ENCODE measurements around the gene NFKB2.

The NFKB2 gene

DNA sequence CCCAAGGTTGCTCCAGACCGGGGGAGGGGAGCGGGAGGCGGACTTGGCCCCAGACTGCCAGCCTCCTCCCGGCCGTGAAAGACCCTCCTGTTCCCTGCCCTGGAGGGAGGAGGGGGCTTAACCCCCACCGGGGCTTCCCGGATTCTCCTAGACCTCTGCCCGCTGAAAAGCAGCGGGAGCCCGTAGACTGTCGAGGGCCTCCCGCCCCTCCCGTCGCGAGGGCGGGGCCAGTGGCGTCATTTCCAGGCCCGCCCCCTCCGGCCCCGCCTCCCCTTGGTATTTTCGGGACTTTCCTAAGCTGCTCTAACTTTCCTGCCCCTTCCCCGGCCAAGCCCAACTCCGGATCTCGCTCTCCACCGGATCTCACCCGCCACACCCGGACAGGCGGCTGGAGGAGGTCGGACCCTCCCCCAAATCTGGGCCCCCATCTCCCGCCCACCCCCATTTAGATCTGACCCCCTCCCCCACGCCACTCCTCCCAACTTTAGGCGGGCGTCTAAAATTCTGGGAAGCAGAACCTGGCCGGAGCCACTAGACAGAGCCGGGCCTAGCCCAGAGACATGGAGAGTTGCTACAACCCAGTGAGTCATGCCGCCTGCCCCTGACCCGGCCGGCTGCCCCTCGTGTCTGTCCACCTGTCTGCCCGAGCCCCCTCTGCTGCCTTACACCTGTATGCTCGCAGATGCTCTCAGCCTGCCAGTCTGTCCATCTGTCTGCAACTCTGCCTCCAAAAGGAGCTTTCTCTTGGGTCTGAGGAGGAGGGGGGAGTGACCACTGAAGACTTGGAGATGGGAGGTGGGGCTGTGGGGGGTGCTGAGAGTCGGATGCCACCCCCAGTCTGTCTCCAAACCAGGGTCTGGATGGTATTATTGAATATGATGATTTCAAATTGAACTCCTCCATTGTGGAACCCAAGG is at the start of gene NFKB2:
NFKB2 (plus strand) TSS at position 306 of the 917 bp plus-strand sequence; CDS start at position 561, 255 bp downstream.
- DNase-seq (ENCODE audit: low read depth): peak; percentile 89

- no peak for DNase-seq (ENCODE audit: low read depth)
Observed at GRCh38 chr10:102347236-102347828, 48.2 kb upstream of the NFKB2 start.

DNA sequence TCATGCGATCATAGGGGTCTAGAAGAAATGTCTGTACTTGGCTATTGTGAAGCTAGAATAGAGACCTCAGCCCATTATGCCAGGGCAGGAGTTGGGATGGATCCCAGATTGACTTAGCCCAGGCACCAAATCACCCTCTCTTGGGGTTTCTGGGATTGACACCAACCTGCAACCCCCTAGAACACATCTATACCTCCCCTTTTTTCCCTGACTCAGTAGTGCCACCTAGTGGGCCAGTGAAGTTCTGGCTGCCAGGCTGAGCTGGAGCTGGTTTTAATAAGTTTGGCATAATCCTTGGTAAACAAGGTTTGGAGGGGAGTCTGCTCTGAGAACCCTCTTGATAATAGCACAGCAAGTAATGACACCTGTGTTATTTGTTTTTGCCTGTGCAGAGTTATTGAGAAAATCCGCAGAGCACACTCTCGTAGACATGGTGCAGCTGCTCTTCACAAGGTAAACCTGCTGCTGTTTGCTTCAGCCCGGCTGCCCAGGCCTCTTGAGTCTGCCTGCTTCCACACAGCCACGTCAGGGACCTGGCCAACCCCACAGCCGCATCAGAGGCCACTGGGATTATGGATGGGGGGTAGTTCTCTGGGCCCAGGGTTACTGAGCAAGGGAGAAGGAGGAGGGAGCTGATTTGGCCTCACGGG is 43.3 kb upstream of the NFKB2 start:
- peak; percentile 70 for DNase-seq (ENCODE audit: low read depth)

DNA sequence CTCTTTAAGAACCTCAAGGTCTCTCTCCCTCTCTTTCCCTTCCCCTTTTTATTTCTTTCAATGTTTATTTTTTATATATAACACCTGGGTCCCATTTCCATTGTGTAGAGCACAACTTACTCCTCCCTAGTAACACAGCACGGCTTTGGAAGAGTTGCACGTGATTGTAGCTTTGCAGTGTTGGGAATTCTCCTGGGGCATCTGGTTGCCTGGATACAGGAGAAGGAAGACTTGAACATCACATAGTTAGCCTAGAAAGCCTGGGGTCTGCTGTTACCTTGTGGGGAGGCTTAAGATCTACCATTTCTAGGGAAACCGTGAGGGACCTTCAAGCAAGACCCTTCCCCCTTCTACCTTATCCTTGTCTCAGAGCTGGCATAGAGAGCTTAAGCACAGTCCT is 41.1 kb upstream of the NFKB2 start:
- DNase-seq (ENCODE audit: low read depth): no peak

GRCh38 chr10:102358712-102359382 is 36.7 kb upstream of the NFKB2 start:
- DNase-seq (ENCODE audit: low read depth): no peak

DNA sequence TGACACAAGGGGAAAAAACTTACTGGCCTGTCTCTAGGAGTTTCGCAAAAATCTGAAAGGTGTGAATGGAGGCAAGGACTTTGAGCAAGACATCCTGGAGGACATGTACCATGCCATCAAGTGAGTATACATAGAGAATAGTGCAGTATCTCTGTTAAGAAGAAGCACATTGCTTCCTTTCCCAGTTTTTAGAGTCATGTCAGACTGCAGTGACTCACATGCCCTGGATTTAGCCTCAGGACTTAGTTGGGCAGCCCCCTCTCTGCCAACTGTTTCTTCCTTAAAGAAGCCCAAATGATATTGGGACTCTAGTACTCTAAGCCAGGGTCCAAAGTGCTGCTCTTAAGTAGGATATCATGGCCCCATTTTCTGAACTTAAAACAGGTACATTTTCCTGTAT is 28.1 kb upstream of the NFKB2 start:
- no peak for DNase-seq (ENCODE audit: low read depth)

DNA sequence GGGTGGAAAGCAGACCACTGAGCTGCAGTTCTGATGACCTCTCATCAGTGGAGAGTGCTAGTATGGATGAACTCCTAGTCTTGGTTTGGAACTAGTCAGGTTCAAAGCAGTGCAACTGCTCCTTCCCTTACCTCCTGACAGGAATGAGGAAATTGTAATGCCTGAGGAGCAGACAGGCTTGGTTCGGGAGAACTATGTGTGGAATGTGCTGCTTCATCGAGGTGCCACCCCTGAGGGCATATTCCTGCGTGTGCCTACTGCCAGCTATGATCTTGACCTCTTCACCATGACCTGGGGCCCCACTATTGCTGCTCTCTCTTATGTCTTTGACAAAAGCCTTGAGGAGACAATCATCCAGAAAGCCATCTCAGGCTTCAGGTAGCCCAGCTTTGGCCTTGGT is 27.4 kb upstream of the NFKB2 start:
- DNase-seq (ENCODE audit: low read depth): no peak

DNA sequence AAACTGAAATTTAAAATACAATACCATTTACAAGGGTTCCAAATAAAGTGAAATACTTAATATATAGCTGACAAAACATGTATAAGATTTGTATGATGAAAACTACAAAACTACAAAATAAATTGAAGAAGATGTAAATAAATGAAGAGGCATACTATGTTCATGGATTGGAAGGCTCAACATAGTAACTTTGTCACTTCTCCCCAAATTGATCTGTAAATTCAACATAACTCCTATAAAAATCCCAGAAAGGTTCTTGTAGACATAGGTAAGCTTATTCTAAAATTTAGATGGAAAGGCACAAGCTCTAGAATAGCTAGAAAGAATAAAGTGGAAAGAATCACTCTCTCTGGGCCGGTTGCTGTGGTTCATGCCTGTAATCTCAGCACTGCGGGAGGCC is 24.2 kb upstream of the NFKB2 start:
- no peak for DNase-seq (ENCODE audit: low read depth)

- no peak for DNase-seq (ENCODE audit: low read depth)
Observed at GRCh38 chr10:102375250-102375649, 20.3 kb upstream of the NFKB2 start.

GRCh38 chr10:102375867-102376266 is 19.6 kb upstream of the NFKB2 start:
- no peak for DNase-seq (ENCODE audit: low read depth)

DNA sequence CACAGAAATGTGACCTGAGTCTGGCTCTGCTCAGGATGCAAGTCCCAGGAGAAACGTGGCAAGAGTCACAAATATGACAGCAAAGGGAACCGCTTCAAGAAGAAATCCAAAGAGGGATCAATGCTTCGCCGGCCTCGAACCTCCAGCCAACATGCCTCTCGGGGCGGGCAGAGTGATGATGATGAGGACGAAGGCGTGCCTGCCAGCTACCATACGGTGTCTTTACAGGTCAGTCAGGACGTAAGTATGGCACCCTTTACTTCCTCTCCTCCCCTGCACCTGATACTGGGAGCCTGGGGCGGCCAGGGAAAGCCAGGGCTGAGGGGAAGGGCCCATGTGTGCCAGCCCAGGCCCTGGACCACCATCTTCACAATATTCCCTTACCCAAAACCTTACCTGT is 18.6 kb upstream of the NFKB2 start:
- no peak for DNase-seq (ENCODE audit: low read depth)

DNA sequence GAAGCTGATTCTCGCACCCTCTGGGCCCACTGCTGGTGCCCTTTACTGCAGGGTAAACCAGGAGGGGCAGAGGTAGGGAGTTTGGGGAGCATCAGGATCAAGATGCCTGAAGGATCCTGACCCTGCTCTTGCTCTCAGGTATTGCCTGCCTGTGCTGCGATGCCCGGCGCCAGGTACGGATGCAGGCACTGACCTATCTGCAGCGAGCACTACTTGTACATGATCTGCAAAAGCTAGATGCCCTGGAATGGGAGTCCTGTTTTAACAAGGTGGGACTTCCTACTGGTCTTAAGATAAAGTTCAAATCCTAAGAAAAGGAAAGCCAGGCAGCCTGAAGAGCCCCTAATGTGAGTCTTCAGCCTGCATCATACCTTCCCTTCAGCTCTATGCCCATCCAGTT is 16.1 kb upstream of the NFKB2 start:
- no peak for DNase-seq (ENCODE audit: low read depth)

- no peak for DNase-seq (ENCODE audit: low read depth)
Observed at GRCh38 chr10:102381983-102382382, 13.5 kb upstream of the NFKB2 start.

- no peak for DNase-seq (ENCODE audit: low read depth)
Observed at GRCh38 chr10:102382871-102383270, 12.6 kb upstream of the NFKB2 start.

DNA sequence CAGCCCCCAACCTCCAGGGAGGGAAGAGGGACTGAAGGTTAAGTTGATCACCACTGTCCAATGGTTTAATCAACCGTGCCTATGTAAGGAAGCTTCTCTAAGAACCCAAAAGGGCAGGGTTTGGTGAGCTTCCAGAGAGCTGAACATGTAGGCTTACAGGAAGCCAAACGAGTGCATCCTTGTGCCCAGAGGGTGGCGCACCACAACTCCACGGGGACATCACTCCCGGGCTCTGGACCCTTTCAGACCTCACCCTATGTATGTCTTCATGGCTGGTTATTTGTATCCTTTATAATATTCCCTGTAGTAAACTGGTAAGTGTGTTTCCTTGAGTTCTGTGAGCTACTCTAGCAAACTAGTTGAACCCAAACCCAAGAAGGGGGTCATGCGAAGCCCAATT is 11.5 kb upstream of the NFKB2 start:
- no peak for DNase-seq (ENCODE audit: low read depth)

GRCh38 chr10:102384606-102385429 is 10.7 kb upstream of the NFKB2 start:
- no peak for DNase-seq (ENCODE audit: low read depth)

GRCh38 chr10:102389894-102390293 is 5.6 kb upstream of the NFKB2 start:
- no peak for DNase-seq (ENCODE audit: low read depth)

GRCh38 chr10:102392306-102392705 is 3.2 kb upstream of the NFKB2 start:
- no peak for DNase-seq (ENCODE audit: low read depth)

DNA sequence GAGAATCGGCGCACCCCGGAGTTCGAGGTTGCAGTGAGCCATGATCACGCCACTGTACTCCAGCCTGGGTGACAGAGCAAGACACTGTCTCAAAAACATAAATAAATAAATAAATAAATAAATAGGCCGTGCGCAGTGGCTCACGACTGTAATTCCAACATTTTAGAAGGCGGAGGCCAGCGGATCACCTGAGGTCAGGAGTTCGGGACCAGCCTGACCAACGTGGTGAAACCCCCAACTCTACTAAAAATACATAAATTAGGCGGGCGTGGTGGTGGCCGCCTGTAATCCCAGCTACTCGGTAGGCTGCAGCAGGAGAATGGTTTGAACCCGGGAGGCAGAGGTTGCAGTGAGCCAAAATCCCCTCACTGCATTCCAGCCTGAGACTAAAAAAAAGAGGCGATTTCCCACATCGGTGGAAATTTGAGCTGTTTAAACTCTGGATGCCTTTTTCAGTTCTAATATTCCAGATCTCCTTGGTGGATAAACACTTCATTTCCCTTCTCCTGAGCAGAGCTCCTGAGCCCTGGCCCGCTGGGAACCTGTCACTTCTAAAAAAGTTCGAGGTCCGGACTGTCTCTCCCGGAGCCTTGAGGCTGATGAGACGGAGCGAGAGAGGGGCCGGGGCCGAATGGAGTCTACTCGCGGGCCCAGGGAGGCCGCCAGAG is 2.0 kb upstream of the NFKB2 start:
- DNase-seq (ENCODE audit: low read depth): no peak

- peak; percentile 99 for DNase-seq (ENCODE audit: low read depth)
Observed at GRCh38 chr10:102394079-102394800, 1.3 kb upstream of the NFKB2 start.

Data from activated gamma-delta T cell treated with anti-CD3 and anti-CD28 coated beads, Interleukin-2, amount 50 U/mL, for 16 hours (primary cell).